ENCODE results near the gene KCNJ14. TPM values are rescaled to one million over a fixed set of nuclear protein-coding genes. Genes with fewer than 3 reads are reported as not detected.

KCNJ14 gene
- total RNA-seq, 2 donors from 2014 or later, result 0.26 to 0.31 TPM

DNA sequence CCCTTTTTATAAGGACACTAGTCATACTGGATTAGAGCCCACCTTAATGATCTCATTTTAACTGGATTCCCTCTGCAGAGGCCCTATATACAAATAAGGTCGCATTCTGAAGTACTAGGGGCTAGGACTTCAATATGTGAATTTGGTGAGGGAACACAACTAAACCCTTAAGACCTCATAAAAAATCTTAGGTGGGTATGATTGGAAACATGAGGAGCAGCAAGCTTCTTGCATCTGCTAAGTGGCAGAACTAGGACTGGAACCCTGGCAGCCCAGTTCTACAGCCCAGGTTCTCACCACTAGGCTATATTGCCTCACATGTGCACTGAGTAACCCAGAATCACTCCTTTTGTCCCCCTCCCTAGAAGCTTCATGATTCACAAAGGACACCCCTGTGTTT is 26.7 kb upstream of the KCNJ14 start:
- no peaks in the 10 kb centered on the region for H3K36me3 ChIP-seq
- H3K9me3 ChIP-seq, result no peaks in the 10 kb centered on the region
- H3K4me1 ChIP-seq, result no peaks in the 10 kb centered on the region
- no peak for DNase-seq (ENCODE audit: low spot score)
- H3K27ac ChIP-seq, result no peak overlapping the region
- TF ChIP-seq, protein P1, sequence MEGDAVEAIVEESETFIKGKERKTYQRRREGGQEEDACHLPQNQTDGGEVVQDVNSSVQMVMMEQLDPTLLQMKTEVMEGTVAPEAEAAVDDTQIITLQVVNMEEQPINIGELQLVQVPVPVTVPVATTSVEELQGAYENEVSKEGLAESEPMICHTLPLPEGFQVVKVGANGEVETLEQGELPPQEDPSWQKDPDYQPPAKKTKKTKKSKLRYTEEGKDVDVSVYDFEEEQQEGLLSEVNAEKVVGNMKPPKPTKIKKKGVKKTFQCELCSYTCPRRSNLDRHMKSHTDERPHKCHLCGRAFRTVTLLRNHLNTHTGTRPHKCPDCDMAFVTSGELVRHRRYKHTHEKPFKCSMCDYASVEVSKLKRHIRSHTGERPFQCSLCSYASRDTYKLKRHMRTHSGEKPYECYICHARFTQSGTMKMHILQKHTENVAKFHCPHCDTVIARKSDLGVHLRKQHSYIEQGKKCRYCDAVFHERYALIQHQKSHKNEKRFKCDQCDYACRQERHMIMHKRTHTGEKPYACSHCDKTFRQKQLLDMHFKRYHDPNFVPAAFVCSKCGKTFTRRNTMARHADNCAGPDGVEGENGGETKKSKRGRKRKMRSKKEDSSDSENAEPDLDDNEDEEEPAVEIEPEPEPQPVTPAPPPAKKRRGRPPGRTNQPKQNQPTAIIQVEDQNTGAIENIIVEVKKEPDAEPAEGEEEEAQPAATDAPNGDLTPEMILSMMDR (IDR thresholded peaks at IDR 0.05), result no peak
- no peaks in the 10 kb centered on the region for H3K27me3 ChIP-seq
- H3K4me3 ChIP-seq, result no peak overlapping the region

DNA sequence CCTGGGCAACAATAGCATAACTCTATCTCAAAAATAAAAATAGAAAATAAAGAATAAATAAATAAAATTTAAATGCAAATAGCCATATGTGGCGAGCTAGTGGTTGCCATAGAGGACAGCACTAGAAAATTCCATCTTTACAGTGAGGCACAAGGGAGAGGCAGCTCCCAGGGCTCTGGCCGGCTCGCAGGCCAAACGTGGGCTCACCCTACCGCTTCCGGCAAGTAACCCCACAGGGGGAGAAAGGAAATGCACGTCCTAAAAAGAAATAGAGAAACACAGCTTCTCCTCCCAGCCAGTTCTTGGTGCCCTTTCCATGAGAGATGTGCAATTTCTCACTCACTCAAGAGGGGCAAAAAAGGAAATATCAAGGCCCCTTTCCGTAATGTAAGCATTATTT is 22.0 kb upstream of the KCNJ14 start:
- Histone ChIP-seq H3K4me3 (no peak overlapping the region), H3K4me1 (no peaks in the 10 kb centered on the region), H3K27ac (no peak overlapping the region), H3K36me3 (no peaks in the 10 kb centered on the region), H3K9me3 (no peaks in the 10 kb centered on the region), H3K27me3 (no peaks in the 10 kb centered on the region)
- no peak for DNase-seq (ENCODE audit: low spot score)
- TF ChIP-seq, protein P1 (IDR thresholded peaks at IDR 0.05), result no peak

DNA sequence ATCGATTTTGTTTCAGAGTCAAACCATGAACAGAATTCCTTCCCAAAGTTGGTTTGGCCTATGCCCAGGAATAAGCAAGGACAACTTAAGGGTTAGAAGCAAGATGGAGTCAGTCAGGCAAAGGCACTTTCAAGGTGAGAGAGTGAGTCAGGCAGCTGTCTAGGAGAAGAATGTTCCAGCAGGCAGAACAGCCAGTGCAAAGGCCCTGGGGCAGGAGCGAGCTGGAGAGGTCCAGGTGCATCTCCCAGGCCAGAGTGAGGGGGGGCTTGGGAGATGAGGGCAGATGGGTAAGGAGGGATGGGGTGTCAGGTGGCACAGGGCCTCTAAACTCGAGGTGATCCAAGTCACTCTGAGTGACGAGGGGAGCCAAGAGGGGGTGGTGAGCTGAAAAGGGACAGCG is 18.8 kb upstream of the KCNJ14 start:
- DNase-seq (ENCODE audit: low spot score), result no peak
- Histone ChIP-seq H3K4me1 (no peaks in the 10 kb centered on the region), H3K9me3 (no peaks in the 10 kb centered on the region), H3K27me3 (no peaks in the 10 kb centered on the region), H3K36me3 (no peaks in the 10 kb centered on the region), H3K27ac (no peak overlapping the region), H3K4me3 (no peak overlapping the region)
- TF ChIP-seq, protein P1 (IDR thresholded peaks at IDR 0.05), result no peak

DNA sequence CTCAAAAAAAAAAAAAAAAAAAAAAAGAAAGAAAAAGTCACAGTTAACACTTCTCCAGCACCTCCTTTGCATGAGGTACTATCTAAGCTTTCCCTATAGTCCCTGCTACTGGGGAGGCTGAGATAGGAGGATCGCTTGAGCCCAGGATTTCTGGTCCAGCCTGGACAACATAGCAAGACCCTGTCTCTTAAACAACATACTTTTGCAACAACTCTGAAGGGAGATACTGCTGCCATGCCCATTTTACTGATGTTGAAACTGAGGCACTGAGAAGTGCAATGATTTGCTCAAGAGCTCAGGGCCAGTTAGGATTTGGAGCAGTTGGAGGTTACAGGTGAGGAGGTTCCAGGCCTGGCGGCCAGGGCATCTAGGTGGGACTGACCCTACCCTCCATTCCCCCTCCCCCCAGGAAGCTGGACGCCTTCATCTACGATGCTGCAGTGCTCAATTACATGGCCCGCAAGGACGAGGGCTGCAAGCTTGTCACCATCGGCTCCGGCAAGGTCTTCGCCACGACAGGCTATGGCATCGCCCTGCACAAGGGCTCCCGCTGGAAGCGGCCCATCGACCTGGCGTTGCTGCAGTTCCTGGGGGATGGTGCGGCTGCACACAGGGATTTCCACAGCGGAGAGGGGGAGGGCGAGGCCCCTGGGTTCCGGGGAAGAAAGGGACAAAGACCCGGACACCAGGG is 13.9 kb upstream of the KCNJ14 start:
- Histone ChIP-seq H3K27ac (no peak overlapping the region), H3K4me3 (no peak overlapping the region), H3K27me3 (peaks cover 0 to 4% of the 10 kb centered on the region in 2 donors), H3K36me3 (no peaks in the 10 kb centered on the region), H3K9me3 (no peaks in the 10 kb centered on the region), H3K4me1 (peaks cover 0 to 23% of the 10 kb centered on the region in 2 donors)
- TF ChIP-seq, protein P1 (IDR thresholded peaks at IDR 0.05), result no peak
- no peak for DNase-seq (ENCODE audit: low spot score)

DNA sequence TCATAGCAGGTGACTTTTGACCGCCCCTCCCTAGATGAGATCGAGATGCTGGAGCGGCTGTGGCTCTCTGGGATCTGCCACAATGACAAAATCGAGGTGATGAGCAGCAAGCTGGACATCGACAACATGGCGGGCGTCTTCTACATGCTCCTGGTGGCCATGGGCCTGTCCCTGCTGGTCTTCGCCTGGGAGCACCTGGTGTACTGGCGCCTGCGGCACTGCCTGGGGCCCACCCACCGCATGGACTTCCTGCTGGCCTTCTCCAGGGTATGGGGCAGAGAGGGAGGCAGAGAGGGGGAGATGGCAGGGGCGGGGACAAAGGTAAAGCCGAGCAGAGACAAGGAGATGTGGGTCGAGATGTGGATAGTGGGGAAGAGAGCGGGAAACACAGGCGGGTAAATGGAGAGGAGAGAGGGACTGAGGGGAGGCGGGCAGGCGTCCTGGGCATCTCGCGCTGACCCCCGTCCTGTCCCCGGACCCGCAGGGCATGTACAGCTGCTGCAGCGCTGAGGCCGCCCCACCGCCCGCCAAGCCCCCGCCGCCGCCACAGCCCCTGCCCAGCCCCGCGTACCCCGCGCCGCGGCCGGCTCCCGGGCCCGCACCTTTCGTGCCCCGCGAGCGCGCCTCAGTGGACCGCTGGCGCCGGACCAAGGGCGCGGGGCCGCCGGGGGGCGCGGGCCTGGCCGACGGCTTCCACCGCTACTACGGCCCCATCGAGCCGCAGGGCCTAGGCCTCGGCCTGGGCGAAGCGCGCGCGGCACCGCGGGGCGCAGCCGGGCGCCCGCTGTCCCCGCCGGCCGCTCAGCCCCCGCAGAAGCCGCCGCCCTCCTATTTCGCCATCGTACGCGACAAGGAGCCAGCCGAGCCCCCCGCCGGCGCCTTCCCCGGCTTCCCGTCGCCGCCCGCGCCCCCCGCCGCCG is 13.0 kb upstream of the KCNJ14 start:
- Histone ChIP-seq H3K9me3 (no peaks in the 10 kb centered on the region), H3K27ac (no peak overlapping the region), H3K36me3 (peaks cover 4% of the 10 kb centered on the region), H3K27me3 (peaks cover 0 to 4% of the 10 kb centered on the region in 2 donors), H3K4me3 (no peak overlapping the region), H3K4me1 (peaks cover 0 to 27% of the 10 kb centered on the region in 2 donors)
- DNase-seq (ENCODE audit: low spot score), result no peak
- TF ChIP-seq, protein P1 (IDR thresholded peaks at IDR 0.05), result no peak
